ENCODE results near the gene MSI1. TPM values are rescaled to one million over a fixed set of nuclear protein-coding genes. Genes with fewer than 3 reads are reported as not detected.

The MSI1 gene
- total and polyA plus RNA-seq, 2 of the 13 experiments (the other 11 are each of a cell fraction or from before 2014, with no cell fraction given): 0.09 to 0.46 TPM

DNA sequence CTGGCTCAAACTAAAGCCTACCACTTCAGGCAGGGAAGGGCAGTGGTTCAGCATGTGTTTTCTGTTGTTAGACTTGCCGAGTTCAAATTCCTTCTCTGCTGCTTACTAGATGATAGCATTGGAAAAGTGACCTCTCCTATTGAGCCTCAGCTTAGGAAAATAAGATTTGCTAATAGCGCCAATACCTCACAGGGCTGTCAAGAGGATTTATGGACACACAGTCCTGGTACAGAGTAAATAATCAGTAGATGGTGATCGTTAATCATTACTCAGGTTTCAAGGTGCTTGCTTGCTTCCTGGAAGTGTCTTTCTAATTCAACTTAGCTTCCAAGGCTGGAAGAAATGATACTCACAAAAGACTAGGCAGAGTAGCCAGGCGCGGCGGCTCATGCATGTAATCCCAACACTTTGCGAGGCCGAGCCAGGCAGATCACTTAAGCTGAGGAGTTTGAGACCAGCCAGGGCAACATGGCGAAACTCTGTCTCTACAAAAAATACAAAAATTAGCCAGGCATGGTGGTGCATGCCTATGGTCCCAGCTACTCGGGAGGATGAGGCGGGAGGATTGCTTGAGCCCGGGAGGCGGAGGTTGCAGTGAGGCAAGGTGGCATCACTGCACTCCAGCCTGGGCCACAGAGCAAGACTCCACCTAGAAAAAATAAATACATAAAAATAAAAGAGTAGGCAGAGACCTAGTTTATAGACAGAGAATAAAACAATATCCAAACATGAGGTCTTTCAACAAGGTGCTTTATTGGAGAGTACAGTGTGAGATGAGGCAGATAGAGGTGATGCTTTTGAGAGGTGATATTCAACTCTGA is 47.4 kb downstream of the MSI1 start (continued):
- TF ChIP-seq, protein P1, sequence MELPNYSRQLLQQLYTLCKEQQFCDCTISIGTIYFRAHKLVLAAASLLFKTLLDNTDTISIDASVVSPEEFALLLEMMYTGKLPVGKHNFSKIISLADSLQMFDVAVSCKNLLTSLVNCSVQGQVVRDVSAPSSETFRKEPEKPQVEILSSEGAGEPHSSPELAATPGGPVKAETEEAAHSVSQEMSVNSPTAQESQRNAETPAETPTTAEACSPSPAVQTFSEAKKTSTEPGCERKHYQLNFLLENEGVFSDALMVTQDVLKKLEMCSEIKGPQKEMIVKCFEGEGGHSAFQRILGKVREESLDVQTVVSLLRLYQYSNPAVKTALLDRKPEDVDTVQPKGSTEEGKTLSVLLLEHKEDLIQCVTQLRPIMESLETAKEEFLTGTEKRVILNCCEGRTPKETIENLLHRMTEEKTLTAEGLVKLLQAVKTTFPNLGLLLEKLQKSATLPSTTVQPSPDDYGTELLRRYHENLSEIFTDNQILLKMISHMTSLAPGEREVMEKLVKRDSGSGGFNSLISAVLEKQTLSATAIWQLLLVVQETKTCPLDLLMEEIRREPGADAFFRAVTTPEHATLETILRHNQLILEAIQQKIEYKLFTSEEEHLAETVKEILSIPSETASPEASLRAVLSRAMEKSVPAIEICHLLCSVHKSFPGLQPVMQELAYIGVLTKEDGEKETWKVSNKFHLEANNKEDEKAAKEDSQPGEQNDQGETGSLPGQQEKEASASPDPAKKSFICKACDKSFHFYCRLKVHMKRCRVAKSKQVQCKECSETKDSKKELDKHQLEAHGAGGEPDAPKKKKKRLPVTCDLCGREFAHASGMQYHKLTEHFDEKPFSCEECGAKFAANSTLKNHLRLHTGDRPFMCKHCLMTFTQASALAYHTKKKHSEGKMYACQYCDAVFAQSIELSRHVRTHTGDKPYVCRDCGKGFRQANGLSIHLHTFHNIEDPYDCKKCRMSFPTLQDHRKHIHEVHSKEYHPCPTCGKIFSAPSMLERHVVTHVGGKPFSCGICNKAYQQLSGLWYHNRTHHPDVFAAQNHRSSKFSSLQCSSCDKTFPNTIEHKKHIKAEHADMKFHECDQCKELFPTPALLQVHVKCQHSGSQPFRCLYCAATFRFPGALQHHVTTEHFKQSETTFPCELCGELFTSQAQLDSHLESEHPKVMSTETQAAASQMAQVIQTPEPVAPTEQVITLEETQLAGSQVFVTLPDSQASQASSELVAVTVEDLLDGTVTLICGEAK (IDR thresholded peaks at IDR 0.05): no peak
- TF ChIP-seq, protein P1 (CRISPR knock-in tag; IDR thresholded peaks at IDR 0.05): no peak; the same call in 1 of the 2 replicates
- TF ChIP-seq ZNF34 (CRISPR knock-in tag; IDR thresholded peaks at IDR 0.05; ENCODE audit: borderline replicate concordance) (no peak), ZNF101 (CRISPR knock-in tag; IDR thresholded peaks at IDR 0.05; ENCODE audit: borderline replicate concordance, low read depth) (no peak), POLR2A (IDR thresholded peaks at IDR 0.05; ENCODE audit: insufficient read depth in 1 of 2, low read depth in 2 of 2, low read length in 2 of 2) (no peak; a peak in 2 of 4 replicates), HNF4A (CRISPR knock-in tag; IDR thresholded peaks at IDR 0.05) (peak; percentile 79), RXRB (CRISPR knock-in tag; IDR thresholded peaks at IDR 0.05; ENCODE audit: borderline replicate concordance) (peak; percentile 46; the same call in 1 of the 2 replicates), GFI1 (CRISPR knock-in tag; IDR thresholded peaks at IDR 0.05; ENCODE audit: borderline replicate concordance) (peak; percentile 54; the same call in 1 of the 2 replicates), MATR3 (CRISPR knock-in tag; IDR thresholded peaks at IDR 0.05) (no peak), ZIK1 (CRISPR knock-in tag; IDR thresholded peaks at IDR 0.05; ENCODE audit: borderline replicate concordance, low read depth) (no peak), ZNF354B (CRISPR knock-in tag; IDR thresholded peaks at IDR 0.05) (no peak), POGZ (CRISPR knock-in tag; IDR thresholded peaks at IDR 0.05) (no peak), GZF1 (CRISPR knock-in tag; IDR thresholded peaks at IDR 0.05) (no peak), ZBTB38 (CRISPR knock-in tag; IDR thresholded peaks at IDR 0.05) (no peak), ZNF850 (CRISPR knock-in tag; conservative IDR thresholded peaks at IDR 0.05) (no peak), TAF15 (IDR thresholded peaks at IDR 0.05; ENCODE audit: low read depth, low read length, poor library complexity, severe bottlenecking) (no peak)
- TF ChIP-seq, protein P2, sequence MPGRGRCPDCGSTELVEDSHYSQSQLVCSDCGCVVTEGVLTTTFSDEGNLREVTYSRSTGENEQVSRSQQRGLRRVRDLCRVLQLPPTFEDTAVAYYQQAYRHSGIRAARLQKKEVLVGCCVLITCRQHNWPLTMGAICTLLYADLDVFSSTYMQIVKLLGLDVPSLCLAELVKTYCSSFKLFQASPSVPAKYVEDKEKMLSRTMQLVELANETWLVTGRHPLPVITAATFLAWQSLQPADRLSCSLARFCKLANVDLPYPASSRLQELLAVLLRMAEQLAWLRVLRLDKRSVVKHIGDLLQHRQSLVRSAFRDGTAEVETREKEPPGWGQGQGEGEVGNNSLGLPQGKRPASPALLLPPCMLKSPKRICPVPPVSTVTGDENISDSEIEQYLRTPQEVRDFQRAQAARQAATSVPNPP (CRISPR knock-in tag; IDR thresholded peaks at IDR 0.05): peak; percentile 58; the same call in 1 of the 2 replicates
